Activated naive CD4-positive, alpha-beta T cell treated with anti-CD3 and anti-CD28 coated beads, Interleukin-2, amount 50 U/mL, for 72 hours (primary cell): Measurements from ENCODE around the gene RBMS2. TPM values are rescaled to one million over a fixed set of nuclear protein-coding genes. Genes with fewer than 3 reads are reported as not detected.
"Not testable (repeated sequence)": the region's sequence is repeated elsewhere in the genome, so short reads cannot be mapped to it uniquely, and the experiment has no call there.

ENCODE experiments used
- ATAC-seq, 2 donors: fragments of 150-1000 bp; cut with Tn5 transposase; 2 replicates each; pipeline ENCODE4 v1.10.0; 2021; ENCODE audit warnings: mild to moderate bottlenecking in 2 of 2, moderate library complexity in 2 of 2
- DNase-seq, 2 donors: peaks; one replicate each; pipeline ENCODE4 v3.0.0; 2021 to 2022; ENCODE audit warnings: low spot score in 2 of 2
- H3K27ac Mint-ChIP-seq, 2 donors: one replicate each; pipeline ENCODE4 v1.8.0; 2022; ENCODE audit warnings: mild to moderate bottlenecking in 2 of 2, mixed read lengths in 2 of 2
- H3K36me3 Mint-ChIP-seq, 2 donors: one replicate each; pipeline ENCODE4 v1.8.0; 2022; ENCODE audit warnings: mixed read lengths in 2 of 2
- H3K9me3 Mint-ChIP-seq, 2 donors: one replicate each; pipeline ENCODE4 v1.8.0; 2022; ENCODE audit warnings: mixed read lengths in 2 of 2
- total RNA-seq, 2 donors: library from RNA; stranded (reverse); gene quantifications; one replicate each; pipeline ENCODE4 v1.2.3, GENCODE V29; 2022

Gene RBMS2
- total RNA-seq, 2 donors from 2014 or later: 2.5 to 6.2 TPM

GRCh38 chr12:56545023-56545604 lies 23.5 kb downstream of the RBMS2 start:
- Mint-ChIP-seq H3K9me3 (no peaks in the 10 kb centered on the region), H3K36me3 (no peaks in the 10 kb centered on the region), H3K27ac (no peak overlapping the region)
- ATAC-seq: no peak
- DNase-seq: no peak

- Mint-ChIP-seq H3K27ac (no peak overlapping the region), H3K36me3 (no peaks in the 10 kb centered on the region), H3K9me3 (no peaks in the 10 kb centered on the region)
- DNase-seq: no peak
- no peak for ATAC-seq
Observed at GRCh38 chr12:56546680-56547079, 25.1 kb downstream of the RBMS2 start.

GRCh38 chr12:56551070-56551469 lies 29.4 kb downstream of the RBMS2 start:
- Mint-ChIP-seq H3K36me3 (no peaks in the 10 kb centered on the region), H3K27ac (no peak overlapping the region), H3K9me3 (no peaks in the 10 kb centered on the region)
- ATAC-seq: no peak
- no peak for DNase-seq

GRCh38 chr12:56565510-56566101 lies 44.0 kb downstream of the RBMS2 start:
- peak overlapping the region; percentile 13 to 74 for H3K27ac Mint-ChIP-seq
- H3K36me3 Mint-ChIP-seq: no peaks in the 10 kb centered on the region
- ATAC-seq: peak; percentile 67 to 74
- no peaks in the 10 kb centered on the region for H3K9me3 Mint-ChIP-seq
- peak in 1 of 2 donors; percentile 29 for DNase-seq

GRCh38 chr12:56568146-56568545 lies 46.5 kb downstream of the RBMS2 start:
- Mint-ChIP-seq H3K9me3 (no peaks in the 10 kb centered on the region), H3K27ac (no peak overlapping the region), H3K36me3 (no peaks in the 10 kb centered on the region)
- DNase-seq: no peak
- no peak for ATAC-seq

- ATAC-seq: no peak
- no peak for DNase-seq
- Mint-ChIP-seq H3K27ac (no peak overlapping the region), H3K36me3 (no peaks in the 10 kb centered on the region), H3K9me3 (no peaks in the 10 kb centered on the region)
Observed at GRCh38 chr12:56571121-56571520, 49.5 kb downstream of the RBMS2 start.

- Mint-ChIP-seq H3K9me3 (no peaks in the 10 kb centered on the region), H3K36me3 (no peaks in the 10 kb centered on the region), H3K27ac (no peak overlapping the region)
- ATAC-seq: no peak
- DNase-seq: no peak
Observed at GRCh38 chr12:56572288-56572687, 50.7 kb downstream of the RBMS2 start.

GRCh38 chr12:56574210-56574609 lies 52.6 kb downstream of the RBMS2 start:
- ATAC-seq (no peak), DNase-seq (no peak)
- H3K9me3 Mint-ChIP-seq: no peaks in the 10 kb centered on the region
- H3K27ac Mint-ChIP-seq: no peak overlapping the region
- no peaks in the 10 kb centered on the region for H3K36me3 Mint-ChIP-seq

GRCh38 chr12:56577248-56577647 lies 55.6 kb downstream of the RBMS2 start:
- ATAC-seq, H3K27ac Mint-ChIP-seq, H3K36me3 Mint-ChIP-seq, DNase-seq, H3K9me3 Mint-ChIP-seq: not testable (repeated sequence)

- ATAC-seq: no peak
- no peaks in the 10 kb centered on the region for H3K36me3 Mint-ChIP-seq
- no peak overlapping the region for H3K27ac Mint-ChIP-seq
- no peaks in the 10 kb centered on the region for H3K9me3 Mint-ChIP-seq
- no peak for DNase-seq
Observed at GRCh38 chr12:56578983-56579546, 57.4 kb downstream of the RBMS2 start.

GRCh38 chr12:56581418-56582145 lies 60.0 kb downstream of the RBMS2 start:
- Mint-ChIP-seq H3K27ac (peak overlapping the region in 1 of 2 donors; percentile 55), H3K36me3 (no peaks in the 10 kb centered on the region), H3K9me3 (no peaks in the 10 kb centered on the region)
- DNase-seq (peak in 1 of 2 donors; percentile 24), ATAC-seq (peak; percentile 95 to 99)

- no peak overlapping the region for H3K27ac Mint-ChIP-seq
- DNase-seq: no peak
- H3K9me3 Mint-ChIP-seq: no peaks in the 10 kb centered on the region
- H3K36me3 Mint-ChIP-seq: no peaks in the 10 kb centered on the region
- ATAC-seq: no peak
Observed at GRCh38 chr12:56585098-56585497, 63.5 kb downstream of the RBMS2 start.

- no peak for ATAC-seq
Observed at GRCh38 chr12:56589783-56590182, 68.2 kb downstream of the RBMS2 start.

GRCh38 chr12:56590237-56590830 lies 68.7 kb downstream of the RBMS2 start:
- no peaks in the 10 kb centered on the region for H3K9me3 Mint-ChIP-seq
- no peaks in the 10 kb centered on the region for H3K36me3 Mint-ChIP-seq
- no peak overlapping the region for H3K27ac Mint-ChIP-seq
- no peak for DNase-seq
- peak; percentile 66 to 75 for ATAC-seq

More at GRCh38 chr12:56589783-56590182, 68.2 kb downstream of the RBMS2 start:
- Mint-ChIP-seq H3K36me3 (no peaks in the 10 kb centered on the region), H3K9me3 (no peaks in the 10 kb centered on the region), H3K27ac (no peak overlapping the region)
- no peak for DNase-seq

GRCh38 chr12:56591126-56591525 lies 69.5 kb downstream of the RBMS2 start:
- ATAC-seq (no peak), DNase-seq (no peak)
- H3K27ac Mint-ChIP-seq: peak overlapping the region in 1 of 2 donors; percentile 19
- no peaks in the 10 kb centered on the region for H3K9me3 Mint-ChIP-seq
- no peaks in the 10 kb centered on the region for H3K36me3 Mint-ChIP-seq

- Mint-ChIP-seq H3K27ac (no peak overlapping the region), H3K9me3 (no peaks in the 10 kb centered on the region)
- no peak for ATAC-seq
Observed at GRCh38 chr12:56591961-56592360, 70.3 kb downstream of the RBMS2 start.

More at GRCh38 chr12:56591961-56592360, 70.3 kb downstream of the RBMS2 start:
- no peaks in the 10 kb centered on the region for H3K36me3 Mint-ChIP-seq
- no peak for DNase-seq
